HUES6 (cell line): ENCODE data around the gene THBS3.
"Not testable (repeated sequence)": the region's sequence is repeated elsewhere in the genome, so short reads cannot be mapped to it uniquely, and the experiment has no call there.

Experiments
- H3K27ac ChIP-seq: 2 replicates; pipeline ENCODE4 v1.7.0; 2013; ENCODE audit warnings: low read depth, mild to moderate bottlenecking, low read length, inconsistent platforms
- H3K27me3 ChIP-seq: 2 replicates; pipeline ENCODE4 v1.6.1; 2013; ENCODE audit warnings: low read length; ENCODE audit not compliant: control insufficient read depth, insufficient read depth
- H3K36me3 ChIP-seq: 2 replicates; pipeline ENCODE4 v1.6.1; 2013; ENCODE audit warnings: low read length; ENCODE audit not compliant: control insufficient read depth, insufficient read depth
- H3K4me1 ChIP-seq: 2 replicates; pipeline ENCODE4 v1.6.1; 2013; ENCODE audit warnings: low read length; ENCODE audit not compliant: control insufficient read depth, insufficient read depth
- H3K4me3 ChIP-seq: 2 replicates; pipeline ENCODE4 v1.5.1; 2013; ENCODE audit warnings: low read depth, low read length
- H3K9ac ChIP-seq: one replicate; pipeline ENCODE4 v1.6.1; 2013; ENCODE audit warnings: mild to moderate bottlenecking, low read length
- H3K9me3 ChIP-seq: 2 replicates; pipeline ENCODE4 v1.6.1; 2013; ENCODE audit warnings: low read depth, low read length; ENCODE audit not compliant: control insufficient read depth, insufficient read depth

Gene THBS3

DNA sequence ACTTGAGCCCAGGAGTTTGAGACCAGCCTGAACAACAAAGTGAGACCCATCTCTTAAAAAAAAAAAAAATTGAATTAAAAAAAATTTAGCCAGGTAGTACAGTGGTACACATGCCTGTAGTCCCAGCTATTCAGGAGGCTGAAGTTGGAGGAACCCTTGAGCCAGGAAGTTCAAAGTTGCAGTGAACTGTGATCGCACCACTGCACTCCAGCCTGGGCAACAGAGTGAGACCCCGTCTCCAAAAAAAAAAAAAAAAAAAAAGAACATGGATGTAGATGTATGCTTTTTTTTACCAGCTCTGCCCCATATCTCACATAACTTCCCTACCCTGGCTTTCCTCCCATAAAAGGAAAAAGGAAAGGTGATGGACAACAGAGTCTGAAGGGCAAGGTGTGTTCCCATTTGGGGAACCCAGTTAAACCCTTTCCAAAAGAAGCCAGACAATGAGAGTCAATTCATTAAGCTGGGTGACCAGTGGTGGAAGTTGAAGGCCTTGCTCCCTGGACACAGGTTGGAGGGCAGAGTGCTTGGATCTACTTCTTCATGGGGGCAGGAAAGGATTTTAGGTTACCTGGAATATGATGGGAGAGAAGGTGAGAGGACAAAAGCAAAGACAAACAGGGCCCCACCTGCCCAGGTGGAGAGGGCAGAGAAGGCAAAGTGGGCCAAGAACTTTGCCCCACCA is 37.5 kb downstream of the THBS3 start:
- H3K27me3 ChIP-seq: no peaks in the 10 kb centered on the region
- peaks cover 22% of the 10 kb centered on the region for H3K4me1 ChIP-seq
- no peak overlapping the region for H3K27ac ChIP-seq
- no peak overlapping the region for H3K4me3 ChIP-seq
- no peak overlapping the region for H3K9ac ChIP-seq
- H3K9me3 ChIP-seq: no peaks in the 10 kb centered on the region
- peaks cover 15% of the 10 kb centered on the region for H3K36me3 ChIP-seq

DNA sequence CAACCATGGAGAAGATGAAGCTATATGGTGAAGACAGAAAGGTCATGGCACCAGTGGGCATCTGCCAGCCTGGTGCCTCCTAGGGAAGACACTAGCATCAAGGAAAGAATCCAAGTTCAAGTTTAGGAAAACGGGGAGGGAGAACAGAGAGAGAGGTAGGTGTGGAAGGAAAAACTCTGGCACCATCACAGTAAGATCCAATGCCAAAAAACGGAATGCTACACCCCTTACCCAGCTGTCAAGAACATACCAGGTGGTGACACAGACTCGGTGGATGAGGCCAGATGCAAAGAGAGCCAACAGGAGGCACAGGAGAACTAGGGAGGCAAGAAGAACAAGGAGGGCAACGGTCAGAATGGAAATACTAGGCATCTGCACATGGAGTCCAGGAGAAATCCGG is 38.2 kb downstream of the THBS3 start:
- Histone ChIP-seq H3K27ac (no peak overlapping the region), H3K36me3 (peaks cover 15% of the 10 kb centered on the region), H3K9me3 (no peaks in the 10 kb centered on the region)

DNA sequence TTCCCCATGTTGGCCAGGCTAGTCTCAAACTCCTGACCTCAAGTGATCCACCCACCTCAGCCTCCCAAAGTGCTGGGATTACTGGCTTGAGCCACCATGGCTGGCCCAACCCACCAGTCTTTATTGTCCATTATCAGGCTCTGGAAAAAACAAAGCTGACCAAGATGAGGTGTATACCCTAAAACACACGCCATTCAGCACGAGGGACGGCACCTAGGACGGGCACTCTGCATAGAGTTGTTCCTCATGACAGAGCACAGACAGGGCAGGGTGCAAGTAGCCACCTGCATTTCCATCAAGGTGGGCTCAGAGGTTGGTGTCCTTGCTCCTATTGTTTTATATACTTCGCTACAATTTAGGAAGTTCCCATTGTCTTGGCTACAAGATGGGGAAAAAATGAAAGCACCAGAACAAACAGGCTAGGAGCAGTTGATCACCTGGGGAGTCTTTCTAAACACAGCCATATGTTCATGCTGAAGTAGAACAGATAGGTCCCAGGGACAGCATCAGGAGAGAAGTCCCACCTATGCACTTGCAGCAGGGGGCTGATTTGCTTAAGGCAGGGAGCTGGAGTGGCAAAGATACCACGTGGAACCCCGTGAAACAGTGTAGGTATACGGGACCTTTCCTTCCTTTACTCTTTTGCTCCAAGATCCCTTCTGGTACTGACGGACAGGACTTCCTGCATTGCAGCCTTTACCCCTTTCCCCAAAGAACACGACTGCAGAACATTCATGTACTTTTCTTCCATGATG is 39.1 kb downstream of the THBS3 start:
- Histone ChIP-seq H3K4me3 (no peak overlapping the region), H3K36me3 (peaks cover 15% of the 10 kb centered on the region), H3K9me3 (no peaks in the 10 kb centered on the region), H3K27me3 (no peaks in the 10 kb centered on the region), H3K4me1 (peaks cover 17% of the 10 kb centered on the region), H3K9ac (no peak overlapping the region), H3K27ac (no peak overlapping the region)

More for the DNA sequence above, 38.2 kb downstream of the THBS3 start:
- H3K27me3 ChIP-seq: no peaks in the 10 kb centered on the region
- H3K9ac ChIP-seq: no peak overlapping the region
- H3K4me1 ChIP-seq: peaks cover 17% of the 10 kb centered on the region
- H3K4me3 ChIP-seq: no peak overlapping the region

DNA sequence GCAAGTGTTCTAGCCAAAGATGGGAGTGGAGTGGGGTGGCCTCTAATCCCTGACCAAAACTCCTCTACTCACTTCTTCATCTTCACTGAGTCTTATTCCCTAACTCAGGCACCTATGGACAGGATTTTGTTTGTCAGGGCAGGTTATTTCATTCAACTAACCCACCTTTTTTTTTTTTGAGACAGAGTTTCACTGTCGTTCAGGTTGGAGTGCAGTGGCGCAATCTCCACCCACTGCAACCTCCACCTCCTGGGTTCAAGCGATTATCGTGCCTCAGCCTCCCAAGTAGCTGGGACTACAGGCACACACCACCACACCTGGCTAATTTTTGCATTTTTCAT is 39.6 kb downstream of the THBS3 start:
- not testable (repeated sequence) for H3K27ac ChIP-seq, H3K9me3 ChIP-seq, H3K27me3 ChIP-seq, H3K9ac ChIP-seq, H3K4me3 ChIP-seq
- Histone ChIP-seq H3K36me3 (peaks cover 15% of the 10 kb centered on the region), H3K4me1 (peaks cover 17% of the 10 kb centered on the region)

DNA sequence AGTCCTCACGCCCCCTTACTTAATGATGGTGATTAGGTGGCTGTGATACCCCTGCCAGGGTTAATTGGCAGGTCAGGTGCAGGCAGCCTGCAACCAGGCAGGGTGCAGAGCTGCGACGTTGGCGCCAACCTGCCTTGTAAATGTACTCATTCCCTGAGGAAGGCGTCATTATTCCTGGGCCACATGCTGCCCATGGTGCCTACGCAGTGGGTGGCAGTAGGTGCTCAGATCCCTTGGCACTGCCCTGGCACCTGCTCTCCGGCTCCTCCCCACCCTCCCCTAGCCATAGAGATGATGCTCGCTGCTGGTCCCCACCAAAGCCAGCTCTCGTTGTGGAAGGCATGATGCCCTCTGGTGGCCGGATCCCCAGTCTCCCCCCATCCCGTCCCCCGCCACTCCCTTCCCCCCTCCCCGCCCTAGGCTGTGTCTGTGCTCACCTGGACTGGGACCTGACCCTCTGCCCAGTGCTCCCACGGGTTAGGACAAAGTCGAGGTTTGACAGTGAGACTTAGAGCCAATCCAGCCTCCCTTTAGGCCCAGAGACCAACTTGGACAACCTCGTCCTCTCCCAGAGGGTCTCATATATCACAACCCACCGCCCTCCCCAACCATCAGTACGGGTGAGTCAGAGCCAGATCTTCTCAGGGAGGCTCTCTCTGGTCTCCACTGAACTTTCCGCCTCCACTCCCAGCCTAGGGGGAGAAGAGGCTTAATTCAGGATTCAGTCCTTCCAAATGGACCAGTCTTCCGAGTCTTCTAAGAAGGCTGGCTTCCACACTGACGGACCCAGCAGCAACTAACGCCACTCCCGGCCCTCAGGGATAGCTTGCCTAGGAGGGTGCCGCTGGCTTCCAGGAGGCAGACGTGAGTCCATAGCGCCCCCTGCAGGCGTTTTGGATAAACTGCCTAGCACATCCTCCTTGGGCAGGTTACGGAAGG is 40.3 kb downstream of the THBS3 start:
- Histone ChIP-seq H3K36me3 (peaks cover 15% of the 10 kb centered on the region), H3K4me1 (peaks cover 17% of the 10 kb centered on the region), H3K9me3 (no peaks in the 10 kb centered on the region), H3K27ac (no peak overlapping the region), H3K27me3 (no peaks in the 10 kb centered on the region), H3K9ac (peak overlapping the region; percentile 25), H3K4me3 (peak overlapping the region; percentile 71)

DNA sequence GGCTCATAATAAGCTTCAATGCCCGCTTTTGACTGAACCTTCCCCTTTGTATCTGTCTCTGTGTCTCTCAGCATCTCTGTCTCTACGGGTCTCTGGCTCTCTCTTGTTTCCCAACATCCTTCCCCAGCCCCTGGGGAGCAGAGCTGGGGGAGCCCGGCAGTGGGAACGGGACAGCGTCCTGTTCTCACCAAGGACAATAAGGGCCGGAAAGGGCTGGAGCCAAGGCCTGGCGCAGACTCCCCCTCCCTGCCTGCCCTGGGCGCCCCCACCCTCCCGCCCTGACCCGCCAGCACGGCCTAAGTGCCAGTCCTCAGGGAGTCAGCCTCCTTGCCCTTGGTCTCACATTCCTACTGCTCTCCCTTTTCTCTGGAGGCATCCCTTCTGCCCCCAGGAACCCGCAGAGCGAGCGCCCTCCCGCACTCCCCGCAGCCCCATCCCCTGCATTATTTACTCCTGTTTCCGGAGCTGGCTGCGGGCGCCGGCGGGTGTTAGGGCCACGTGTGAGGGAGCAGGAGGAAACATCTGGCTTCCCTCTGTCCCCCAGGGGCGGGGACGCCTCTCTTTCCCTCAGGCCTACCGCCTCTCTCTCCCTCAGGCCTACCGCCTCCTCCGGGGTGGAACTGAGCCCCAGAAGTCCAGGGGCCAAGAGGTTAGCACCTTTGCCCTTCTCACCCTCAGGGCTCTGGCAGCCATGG is 41.1 kb downstream of the THBS3 start:
- Histone ChIP-seq H3K9ac (no peak overlapping the region), H3K27me3 (no peaks in the 10 kb centered on the region), H3K36me3 (peaks cover 15% of the 10 kb centered on the region), H3K4me1 (peaks cover 13% of the 10 kb centered on the region), H3K27ac (no peak overlapping the region), H3K4me3 (peak overlapping the region; percentile 71), H3K9me3 (no peaks in the 10 kb centered on the region)

DNA sequence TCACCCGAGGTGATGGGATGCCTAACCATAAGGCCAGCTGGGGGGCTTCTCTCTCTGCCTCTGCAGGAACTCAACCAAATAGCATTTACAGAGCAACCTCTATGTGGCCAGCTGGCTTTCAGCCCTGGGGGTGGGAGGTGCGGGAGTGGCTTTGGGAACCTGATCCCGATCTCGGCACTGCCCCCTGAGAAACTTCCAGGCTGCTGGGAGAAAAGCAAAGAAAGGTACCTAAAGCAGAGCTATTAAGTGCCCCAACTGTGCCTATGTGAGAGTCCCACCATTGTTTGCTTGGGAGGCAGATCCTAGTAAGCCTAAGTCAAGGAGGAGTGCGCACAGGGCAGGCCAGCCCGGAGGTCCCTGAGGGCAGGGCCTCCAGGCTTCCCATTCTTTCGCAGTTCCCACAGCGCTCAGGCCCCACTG is 41.6 kb downstream of the THBS3 start:
- peaks cover 13% of the 10 kb centered on the region for H3K4me1 ChIP-seq
- no peaks in the 10 kb centered on the region for H3K9me3 ChIP-seq
- H3K4me3 ChIP-seq: peak overlapping the region; percentile 71
- H3K27me3 ChIP-seq: no peaks in the 10 kb centered on the region
- H3K36me3 ChIP-seq: peaks cover 15% of the 10 kb centered on the region
- no peak overlapping the region for H3K27ac ChIP-seq
- H3K9ac ChIP-seq: no peak overlapping the region

DNA sequence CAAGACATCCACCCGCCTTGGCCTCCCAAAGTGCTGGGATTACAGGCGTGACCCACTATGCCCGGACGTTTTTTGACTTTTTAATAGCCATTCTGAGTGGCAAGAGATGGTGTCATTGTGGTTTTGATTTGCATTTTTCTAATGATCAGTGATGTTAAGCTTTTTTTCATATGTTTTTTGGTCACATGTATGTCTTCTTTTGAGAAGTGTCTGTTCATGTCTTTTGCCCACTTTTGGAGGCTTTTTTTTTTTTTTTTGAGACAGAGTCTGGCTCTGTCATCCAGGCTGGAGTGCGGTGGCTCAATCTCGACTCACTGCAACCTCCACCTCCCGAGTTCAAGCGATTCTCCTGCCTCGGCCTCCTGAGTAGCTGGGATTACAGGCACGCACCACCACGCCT is 43.1 kb downstream of the THBS3 start:
- H3K27me3 ChIP-seq, H3K36me3 ChIP-seq, H3K4me3 ChIP-seq, H3K9me3 ChIP-seq, H3K27ac ChIP-seq, H3K9ac ChIP-seq: not testable (repeated sequence)
- peaks cover 13% of the 10 kb centered on the region for H3K4me1 ChIP-seq

DNA sequence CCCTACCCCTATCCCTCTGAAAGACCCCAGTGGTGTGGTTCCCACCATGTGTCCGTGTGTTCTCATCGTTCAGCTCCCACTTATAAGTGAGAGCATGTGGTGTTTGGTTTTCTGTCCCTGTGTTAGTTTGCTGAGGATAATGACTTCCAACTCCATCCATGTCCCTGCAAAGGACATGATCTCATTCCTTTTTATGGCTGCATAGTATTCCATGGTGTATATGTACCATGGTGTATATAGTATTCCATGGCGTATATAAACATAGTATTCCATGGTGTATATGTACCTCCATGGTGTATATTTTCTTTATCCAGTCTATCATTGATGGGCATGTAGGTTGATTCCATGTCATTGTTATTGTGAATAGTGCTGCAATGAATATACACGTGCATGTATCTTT is 43.9 kb downstream of the THBS3 start:
- H3K36me3 ChIP-seq, H3K27me3 ChIP-seq, H3K9me3 ChIP-seq, H3K9ac ChIP-seq, H3K27ac ChIP-seq, H3K4me3 ChIP-seq: not testable (repeated sequence)
- peaks cover 13% of the 10 kb centered on the region for H3K4me1 ChIP-seq

DNA sequence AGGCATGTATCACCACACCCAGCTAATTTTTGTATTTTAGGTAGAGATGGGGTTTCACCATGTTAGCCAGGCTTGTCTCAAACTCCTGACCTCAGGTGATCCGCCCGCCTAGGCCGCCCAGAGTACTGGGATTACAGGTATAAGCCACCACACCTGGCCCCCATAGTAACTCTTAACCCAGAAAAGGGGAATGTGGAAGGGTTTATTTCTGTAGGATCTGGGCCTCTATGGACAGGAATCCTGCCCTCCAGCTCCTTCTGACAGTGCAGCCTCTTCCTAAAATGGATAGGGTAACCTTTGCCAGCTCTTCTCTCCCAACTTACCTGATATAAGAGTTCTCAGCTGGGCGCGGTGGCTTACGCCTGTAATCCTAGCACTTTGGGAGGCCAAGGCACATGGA is 45.1 kb downstream of the THBS3 start:
- H3K9me3 ChIP-seq, H3K9ac ChIP-seq, H3K27ac ChIP-seq, H3K27me3 ChIP-seq, H3K4me3 ChIP-seq, H3K36me3 ChIP-seq: not testable (repeated sequence)
- H3K4me1 ChIP-seq: peaks cover 13% of the 10 kb centered on the region
